Type B pancreatic cell (in vitro differentiated cells): ENCODE data around the gene RAD21L1. TPM values are rescaled to one million over a fixed set of nuclear protein-coding genes. Genes with fewer than 3 reads are reported as not detected.

Experiments used
- DNase-seq: peaks from one replicate; pipeline ENCODE4 v3.0.0; 2021; ENCODE audit warnings: mixed read lengths; ENCODE audit not compliant: unreplicated experiment; ENCODE audit errors: extremely low spot score
- H3K27ac Mint-ChIP-seq: 2 replicates; pipeline ENCODE4 v1.8.0; 2021; ENCODE audit warnings: mild to moderate bottlenecking, mixed read lengths
- H3K27me3 Mint-ChIP-seq: 2 replicates; pipeline ENCODE4 v1.8.0; 2021; ENCODE audit warnings: mixed read lengths
- H3K36me3 Mint-ChIP-seq: 2 replicates; pipeline ENCODE4 v1.8.0; 2021; ENCODE audit warnings: mixed read lengths
- H3K4me1 Mint-ChIP-seq: one replicate; pipeline ENCODE4 v1.8.0; 2021; ENCODE audit warnings: mixed read lengths; ENCODE audit not compliant: unreplicated experiment
- H3K4me3 Mint-ChIP-seq: 2 replicates; pipeline ENCODE4 v1.8.0; 2021; ENCODE audit warnings: mild to moderate bottlenecking, mixed read lengths
- H3K9me3 Mint-ChIP-seq: 2 replicates; pipeline ENCODE4 v1.8.0; 2021; ENCODE audit warnings: mixed read lengths
- CTCF ChIP-seq: fragments of 200-600 bp; sonication (generic); conservative IDR thresholded peaks from 2 replicates; pipeline ENCODE4 v1.5.0; 2021; ENCODE audit warnings: antibody characterized with exemption, mild to moderate bottlenecking
- total RNA-seq: library from RNA; stranded (reverse); gene quantifications from 2 replicates; pipeline ENCODE4 v1.2.1, GENCODE V29; 2021; ENCODE audit warnings: low replicate concordance

Gene RAD21L1
- total RNA-seq, 1 donor from 2014 or later: not detected

- H3K27me3 Mint-ChIP-seq: peaks cover 50% of the 10 kb centered on the region
- H3K9me3 Mint-ChIP-seq: no peaks in the 10 kb centered on the region
- DNase-seq: no peak
- TF ChIP-seq CTCF: peak; percentile 28
- H3K36me3 Mint-ChIP-seq: no peaks in the 10 kb centered on the region
- H3K4me3 Mint-ChIP-seq: no peak overlapping the region
- H3K4me1 Mint-ChIP-seq: peaks cover 5% of the 10 kb centered on the region
- no peak overlapping the region for H3K27ac Mint-ChIP-seq
These were observed 16.1 kb upstream of the RAD21L1 start for GRCh38 chr20:1209447-1210387.

GRCh38 chr20:1210501-1210900 lies 15.3 kb upstream of the RAD21L1 start:
- no peak for DNase-seq
- TF ChIP-seq CTCF: no peak
- Mint-ChIP-seq H3K27ac (no peak overlapping the region), H3K4me1 (peaks cover 5% of the 10 kb centered on the region), H3K4me3 (no peak overlapping the region), H3K36me3 (no peaks in the 10 kb centered on the region), H3K27me3 (peaks cover 58% of the 10 kb centered on the region), H3K9me3 (no peaks in the 10 kb centered on the region)

GRCh38 chr20:1212023-1212422 lies 13.8 kb upstream of the RAD21L1 start:
- H3K36me3 Mint-ChIP-seq: no peaks in the 10 kb centered on the region
- DNase-seq: no peak
- H3K4me1 Mint-ChIP-seq: peaks cover 5% of the 10 kb centered on the region
- H3K27me3 Mint-ChIP-seq: peaks cover 60% of the 10 kb centered on the region
- no peak overlapping the region for H3K4me3 Mint-ChIP-seq
- H3K27ac Mint-ChIP-seq: no peak overlapping the region
- TF ChIP-seq CTCF: no peak
- H3K9me3 Mint-ChIP-seq: no peaks in the 10 kb centered on the region

GRCh38 chr20:1212607-1213396 lies 13.0 kb upstream of the RAD21L1 start:
- Mint-ChIP-seq H3K36me3 (no peaks in the 10 kb centered on the region), H3K4me3 (peak overlapping the region; percentile 20), H3K4me1 (peaks cover 5% of the 10 kb centered on the region), H3K27ac (no peak overlapping the region), H3K27me3 (peaks cover 61% of the 10 kb centered on the region), H3K9me3 (no peaks in the 10 kb centered on the region)
- no peak for DNase-seq
- TF ChIP-seq CTCF: peak; percentile 89

- no peak for TF ChIP-seq CTCF
- H3K9me3 Mint-ChIP-seq: no peaks in the 10 kb centered on the region
- no peak overlapping the region for H3K4me3 Mint-ChIP-seq
- H3K27ac Mint-ChIP-seq: no peak overlapping the region
- peaks cover 5% of the 10 kb centered on the region for H3K4me1 Mint-ChIP-seq
- H3K27me3 Mint-ChIP-seq: peaks cover 62% of the 10 kb centered on the region
- DNase-seq: no peak
- no peaks in the 10 kb centered on the region for H3K36me3 Mint-ChIP-seq
These were observed 11.0 kb upstream of the RAD21L1 start for GRCh38 chr20:1214838-1215261.
